Stimulated activated memory B cell treated with anti-CD40 and anti-IgM and Interleukin-4, amounts not matched to agents 10 μg/mL and 1 μg/mL and 100 μg/mL, for 72 hours (primary cell): ENCODE measurements around the gene KLK14.

ENCODE experiments used
- ATAC-seq: fragments of 150-1000 bp; cut with Tn5 transposase; 2 replicates; pipeline ENCODE4 v1.10.0; 2021
- H3K27ac Mint-ChIP-seq: one replicate; pipeline ENCODE4 v1.8.0; 2022; ENCODE audit warnings: mild to moderate bottlenecking, mixed read lengths
- H3K27me3 Mint-ChIP-seq: one replicate; pipeline ENCODE4 v1.8.0; 2022; ENCODE audit warnings: mixed read lengths
- H3K36me3 Mint-ChIP-seq: one replicate; pipeline ENCODE4 v1.8.0; 2022; ENCODE audit warnings: mixed read lengths
- H3K4me1 Mint-ChIP-seq: one replicate; pipeline ENCODE4 v1.8.0; 2022; ENCODE audit warnings: mixed read lengths
- H3K4me3 Mint-ChIP-seq: one replicate; pipeline ENCODE4 v1.8.0; 2022; ENCODE audit warnings: mild to moderate bottlenecking, moderate library complexity, mixed read lengths
- H3K9me3 Mint-ChIP-seq: one replicate; pipeline ENCODE4 v1.8.0; 2022; ENCODE audit warnings: mixed read lengths

Gene KLK14

GRCh38 chr19:51119101-51119500, 36.4 kb upstream of the KLK14 start:
- ATAC-seq = no peak
- no peaks in the 10 kb centered on the region for H3K36me3 Mint-ChIP-seq
- H3K27me3 Mint-ChIP-seq = peaks cover 49% of the 10 kb centered on the region
- no peaks in the 10 kb centered on the region for H3K9me3 Mint-ChIP-seq
- no peak overlapping the region for H3K27ac Mint-ChIP-seq
- no peak overlapping the region for H3K4me3 Mint-ChIP-seq
- peaks cover 11% of the 10 kb centered on the region for H3K4me1 Mint-ChIP-seq

GRCh38 chr19:51116736-51117286, 34.1 kb upstream of the KLK14 start:
- Mint-ChIP-seq H3K4me1 (no peaks in the 10 kb centered on the region), H3K27me3 (peaks cover 27% of the 10 kb centered on the region), H3K36me3 (no peaks in the 10 kb centered on the region), H3K27ac (no peak overlapping the region), H3K4me3 (no peak overlapping the region), H3K9me3 (no peaks in the 10 kb centered on the region)
- ATAC-seq = no peak

- H3K4me3 Mint-ChIP-seq = no peak overlapping the region
- no peak for ATAC-seq
- H3K27ac Mint-ChIP-seq = no peak overlapping the region
- H3K36me3 Mint-ChIP-seq = no peaks in the 10 kb centered on the region
- H3K4me1 Mint-ChIP-seq = no peaks in the 10 kb centered on the region
- H3K27me3 Mint-ChIP-seq = peaks cover 23% of the 10 kb centered on the region
- no peaks in the 10 kb centered on the region for H3K9me3 Mint-ChIP-seq
Observed at GRCh38 chr19:51114087-51114729, 31.5 kb upstream of the KLK14 start.

- Mint-ChIP-seq H3K27ac (no peak overlapping the region), H3K9me3 (no peaks in the 10 kb centered on the region), H3K27me3 (peaks cover 15% of the 10 kb centered on the region), H3K36me3 (no peaks in the 10 kb centered on the region), H3K4me1 (peaks cover 21% of the 10 kb centered on the region), H3K4me3 (no peak overlapping the region)
- no peak for ATAC-seq
Observed at GRCh38 chr19:51111606-51112005, 28.9 kb upstream of the KLK14 start.

GRCh38 chr19:51110666-51110971, 27.9 kb upstream of the KLK14 start:
- H3K27ac Mint-ChIP-seq = no peak overlapping the region
- peaks cover 29% of the 10 kb centered on the region for H3K4me1 Mint-ChIP-seq
- H3K4me3 Mint-ChIP-seq = no peak overlapping the region

GRCh38 chr19:51108805-51109146, 26.1 kb upstream of the KLK14 start:
- H3K9me3 Mint-ChIP-seq = no peaks in the 10 kb centered on the region
- no peaks in the 10 kb centered on the region for H3K27me3 Mint-ChIP-seq
- peak; percentile 55 for ATAC-seq
- H3K27ac Mint-ChIP-seq = peak overlapping the region; percentile 89
- peaks cover 21% of the 10 kb centered on the region for H3K36me3 Mint-ChIP-seq
- peak overlapping the region; percentile 98 for H3K4me3 Mint-ChIP-seq
- H3K4me1 Mint-ChIP-seq = peaks cover 35% of the 10 kb centered on the region

More at GRCh38 chr19:51110666-51110971, 27.9 kb upstream of the KLK14 start:
- H3K27me3 Mint-ChIP-seq = peaks cover 7% of the 10 kb centered on the region
- no peaks in the 10 kb centered on the region for H3K9me3 Mint-ChIP-seq
- H3K36me3 Mint-ChIP-seq = peaks cover 7% of the 10 kb centered on the region
- no peak for ATAC-seq

GRCh38 chr19:51108066-51108804, 25.5 kb upstream of the KLK14 start, which contains the start of gene CTU1:
Gene CTU1, minus strand, starts transcription at chr19:51108409. Its CDS starts 3,840 bp downstream, at chr19:51104569.
- Mint-ChIP-seq H3K4me1 (peaks cover 35% of the 10 kb centered on the region), H3K36me3 (peaks cover 26% of the 10 kb centered on the region), H3K9me3 (no peaks in the 10 kb centered on the region), H3K4me3 (peak within 1 kb of the TSS; percentile 98), H3K27ac (peak within 1 kb of the TSS; percentile 89), H3K27me3 (no peaks in the 10 kb centered on the region)
- peak; percentile 98 for ATAC-seq

GRCh38 chr19:51107406-51108065, 24.8 kb upstream of the KLK14 start:
- H3K4me1 Mint-ChIP-seq = peaks cover 40% of the 10 kb centered on the region
- H3K27ac Mint-ChIP-seq = peak overlapping the region; percentile 89
- H3K4me3 Mint-ChIP-seq = peak overlapping the region; percentile 98
- H3K9me3 Mint-ChIP-seq = no peaks in the 10 kb centered on the region
- no peak for ATAC-seq
- H3K36me3 Mint-ChIP-seq = peaks cover 32% of the 10 kb centered on the region
- H3K27me3 Mint-ChIP-seq = no peaks in the 10 kb centered on the region

- H3K4me1 Mint-ChIP-seq = peaks cover 56% of the 10 kb centered on the region
- H3K9me3 Mint-ChIP-seq = no peaks in the 10 kb centered on the region
- no peak overlapping the region for H3K4me3 Mint-ChIP-seq
- H3K27ac Mint-ChIP-seq = no peak overlapping the region
- peaks cover 53% of the 10 kb centered on the region for H3K36me3 Mint-ChIP-seq
- ATAC-seq = no peak
- no peaks in the 10 kb centered on the region for H3K27me3 Mint-ChIP-seq
Observed at GRCh38 chr19:51103926-51104341, 21.2 kb upstream of the KLK14 start.

GRCh38 chr19:51102991-51103390, 20.3 kb upstream of the KLK14 start:
- peaks cover 48% of the 10 kb centered on the region for H3K4me1 Mint-ChIP-seq
- no peak for ATAC-seq
- H3K36me3 Mint-ChIP-seq = peaks cover 58% of the 10 kb centered on the region
- H3K27me3 Mint-ChIP-seq = no peaks in the 10 kb centered on the region
- H3K27ac Mint-ChIP-seq = no peak overlapping the region
- no peak overlapping the region for H3K4me3 Mint-ChIP-seq
- no peaks in the 10 kb centered on the region for H3K9me3 Mint-ChIP-seq

- Mint-ChIP-seq H3K4me3 (no peak overlapping the region), H3K4me1 (peaks cover 41% of the 10 kb centered on the region), H3K27me3 (no peaks in the 10 kb centered on the region), H3K36me3 (peaks cover 69% of the 10 kb centered on the region), H3K9me3 (no peaks in the 10 kb centered on the region), H3K27ac (no peak overlapping the region)
- ATAC-seq = no peak
Observed at GRCh38 chr19:51101171-51101865, 18.6 kb upstream of the KLK14 start.

GRCh38 chr19:51100601-51101000, 17.9 kb upstream of the KLK14 start:
- Mint-ChIP-seq H3K36me3 (peaks cover 62% of the 10 kb centered on the region), H3K4me3 (no peak overlapping the region), H3K9me3 (no peaks in the 10 kb centered on the region), H3K4me1 (peaks cover 33% of the 10 kb centered on the region), H3K27ac (no peak overlapping the region), H3K27me3 (no peaks in the 10 kb centered on the region)
- ATAC-seq = no peak

GRCh38 chr19:51099047-51099382, 16.3 kb upstream of the KLK14 start:
- Mint-ChIP-seq H3K4me3 (no peak overlapping the region), H3K27me3 (no peaks in the 10 kb centered on the region), H3K36me3 (peaks cover 51% of the 10 kb centered on the region), H3K27ac (no peak overlapping the region), H3K4me1 (peaks cover 27% of the 10 kb centered on the region), H3K9me3 (no peaks in the 10 kb centered on the region)
- ATAC-seq = no peak

GRCh38 chr19:51098365-51099046, 15.8 kb upstream of the KLK14 start:
- Mint-ChIP-seq H3K36me3 (peaks cover 46% of the 10 kb centered on the region), H3K4me3 (no peak overlapping the region)

GRCh38 chr19:51097796-51098195, 15.1 kb upstream of the KLK14 start:
- H3K9me3 Mint-ChIP-seq = no peaks in the 10 kb centered on the region
- peaks cover 40% of the 10 kb centered on the region for H3K36me3 Mint-ChIP-seq
- H3K4me1 Mint-ChIP-seq = peaks cover 25% of the 10 kb centered on the region
- no peak for ATAC-seq
- H3K4me3 Mint-ChIP-seq = no peak overlapping the region
- H3K27ac Mint-ChIP-seq = no peak overlapping the region
- H3K27me3 Mint-ChIP-seq = no peaks in the 10 kb centered on the region

More at GRCh38 chr19:51098365-51099046, 15.8 kb upstream of the KLK14 start:
- no peaks in the 10 kb centered on the region for H3K9me3 Mint-ChIP-seq
- peaks cover 27% of the 10 kb centered on the region for H3K4me1 Mint-ChIP-seq
- H3K27me3 Mint-ChIP-seq = no peaks in the 10 kb centered on the region
- peak; percentile 63 for ATAC-seq
- H3K27ac Mint-ChIP-seq = no peak overlapping the region
